Breast epithelium (tissue), 4 donors: Measurements from ENCODE around the gene INKA2. TPM values are rescaled to one million over a fixed set of nuclear protein-coding genes. Genes with fewer than 3 reads are reported as not detected.

ENCODE experiments used
- DNase-seq, 2 donors: peaks; one replicate each; pipeline ENCODE4 v3.0.0-alpha.2; 2019; ENCODE audit warnings: low spot score in 2 of 2
- H3K27ac ChIP-seq, 2 donors: fragments of 200-600 bp; sonication (generic) in 1 of 2; one replicate each; pipeline ENCODE4 v1.5.1; 2016 to 2019; ENCODE audit warnings: mild to moderate bottlenecking in 1 of 2
- H3K27me3 ChIP-seq, 2 donors: fragments of 200-600 bp; sonication (generic) in 1 of 2; one replicate each; pipeline versions ENCODE4 v1.5.1 to v1.6.0; 2017 to 2019; ENCODE audit warnings: control low read depth in 1 of 2, mild to moderate bottlenecking in 1 of 2
- H3K36me3 ChIP-seq: fragments of 200-600 bp; one replicate; pipeline ENCODE4 v1.5.1; 2019
- H3K4me1 ChIP-seq, 2 donors: fragments of 200-600 bp; sonication (generic); one replicate each; pipeline ENCODE4 v1.5.1; 2016 to 2019; ENCODE audit warnings: control low read depth in 1 of 2
- H3K4me3 ChIP-seq, 3 donors: fragments of 200-600 bp; sonication (generic); 1 replicate in 2 of 3; 2 replicates in 1 of 3; pipeline ENCODE4 v1.5.1; 2016 to 2019; ENCODE audit warnings: mild to moderate bottlenecking in 3 of 3, moderate library complexity in 2 of 3
- H3K9me3 ChIP-seq, 2 donors: fragments of 200-600 bp; sonication (generic) in 1 of 2; one replicate each; pipeline ENCODE4 v1.5.1; 2016 to 2019; ENCODE audit warnings: control low read depth in 1 of 2
- POLR2A ChIP-seq: fragments of 450-650 bp; IDR thresholded peaks from one replicate; pipeline ENCODE4 v1.6.1; 2016; ENCODE audit warnings: antibody characterized with exemption, mild to moderate bottlenecking, moderate library complexity
- POLR2AphosphoS5 ChIP-seq, 3 donors: sonication (generic); formaldehyde crosslinking; IDR thresholded peaks; one replicate each; pipeline ENCODE4 v1.6.1; 2017; ENCODE audit warnings: antibody characterized with exemption in 3 of 3
- intact Hi-C: fragments of 100-400 bp; cut with DNase I; formaldehyde crosslinking; loops from one replicate; pipeline ENCODE4 v1.15.1; 2023; ENCODE audit warnings: low total_unique reads
- total RNA-seq, 3 donors: library from RNA; depleted of rRNA; stranded (reverse); fragments of >200 nt; gene quantifications; one replicate each; pipeline ENCODE4 v1.1.0, GENCODE V29; 2016
- TF ChIP-seq, protein P1 (sequence below), 3 donors: fragments of 450-650 bp; IDR thresholded peaks; one replicate each; pipeline ENCODE4 v1.5.1; 2016 to 2017; ENCODE audit warnings: antibody characterized with exemption in 3 of 3, mild to moderate bottlenecking in 3 of 3, moderate library complexity in 3 of 3

INKA2 gene
- total RNA-seq, 3 donors from 2014 or later: 3.0 to 4.6 (median 3.8) TPM

DNA sequence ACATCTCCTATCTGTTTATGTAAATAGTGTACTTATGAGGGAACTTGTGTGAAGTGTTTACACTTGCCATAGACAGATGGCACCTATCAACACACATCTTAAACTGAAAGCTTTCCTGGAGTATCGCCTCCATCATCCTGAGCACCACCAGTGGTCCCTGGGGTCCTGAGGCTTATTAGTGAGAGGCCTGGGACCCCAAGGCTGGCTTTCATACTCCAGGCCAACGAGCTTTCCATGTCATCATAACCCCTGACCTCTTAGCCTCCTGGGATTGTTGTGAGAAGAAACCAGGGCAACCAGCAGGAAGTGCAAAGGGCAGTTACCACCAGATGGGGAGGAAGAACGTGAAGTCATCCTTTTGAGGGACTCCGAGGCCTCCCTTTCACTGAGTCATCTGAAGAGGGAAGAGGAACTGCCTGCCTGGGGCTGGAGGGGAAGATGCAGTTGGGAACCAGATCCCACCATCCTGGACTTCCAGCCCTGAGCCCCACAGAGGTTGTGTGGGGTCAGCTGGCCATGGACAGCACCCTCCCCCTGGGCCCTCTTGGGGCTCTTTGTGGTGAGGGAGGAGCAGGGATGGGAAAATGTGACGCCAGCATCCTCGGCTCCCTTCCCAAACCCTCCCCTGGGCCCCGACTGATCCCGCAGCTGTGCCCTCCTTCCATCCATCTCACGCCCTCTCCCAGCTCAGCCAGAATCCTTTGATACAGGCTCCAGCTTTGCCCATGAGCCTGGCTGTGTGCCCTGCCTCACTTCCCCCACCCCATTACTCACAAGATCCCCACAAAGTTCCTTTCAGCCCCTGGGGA, 5.8 kb downstream of the INKA2 start:
- no peak overlapping the region for H3K4me3 ChIP-seq
- DNase-seq: no peak
- H3K9me3 ChIP-seq: no peaks in the 10 kb centered on the region
- peak overlapping the region; percentile 10 to 49 for H3K27ac ChIP-seq
- no peaks in the 10 kb centered on the region for H3K36me3 ChIP-seq
- intact Hi-C loops: no loop called here
- peaks cover 4 to 9% of the 10 kb centered on the region in 2 donors for H3K4me1 ChIP-seq
- no peaks in the 10 kb centered on the region for H3K27me3 ChIP-seq
- TF ChIP-seq POLR2AphosphoS5 (IDR thresholded peaks at IDR 0.05): peak in 1 of 3 donors; percentile 42
- TF ChIP-seq, protein P1, sequence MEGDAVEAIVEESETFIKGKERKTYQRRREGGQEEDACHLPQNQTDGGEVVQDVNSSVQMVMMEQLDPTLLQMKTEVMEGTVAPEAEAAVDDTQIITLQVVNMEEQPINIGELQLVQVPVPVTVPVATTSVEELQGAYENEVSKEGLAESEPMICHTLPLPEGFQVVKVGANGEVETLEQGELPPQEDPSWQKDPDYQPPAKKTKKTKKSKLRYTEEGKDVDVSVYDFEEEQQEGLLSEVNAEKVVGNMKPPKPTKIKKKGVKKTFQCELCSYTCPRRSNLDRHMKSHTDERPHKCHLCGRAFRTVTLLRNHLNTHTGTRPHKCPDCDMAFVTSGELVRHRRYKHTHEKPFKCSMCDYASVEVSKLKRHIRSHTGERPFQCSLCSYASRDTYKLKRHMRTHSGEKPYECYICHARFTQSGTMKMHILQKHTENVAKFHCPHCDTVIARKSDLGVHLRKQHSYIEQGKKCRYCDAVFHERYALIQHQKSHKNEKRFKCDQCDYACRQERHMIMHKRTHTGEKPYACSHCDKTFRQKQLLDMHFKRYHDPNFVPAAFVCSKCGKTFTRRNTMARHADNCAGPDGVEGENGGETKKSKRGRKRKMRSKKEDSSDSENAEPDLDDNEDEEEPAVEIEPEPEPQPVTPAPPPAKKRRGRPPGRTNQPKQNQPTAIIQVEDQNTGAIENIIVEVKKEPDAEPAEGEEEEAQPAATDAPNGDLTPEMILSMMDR (IDR thresholded peaks at IDR 0.05): no peak

DNA sequence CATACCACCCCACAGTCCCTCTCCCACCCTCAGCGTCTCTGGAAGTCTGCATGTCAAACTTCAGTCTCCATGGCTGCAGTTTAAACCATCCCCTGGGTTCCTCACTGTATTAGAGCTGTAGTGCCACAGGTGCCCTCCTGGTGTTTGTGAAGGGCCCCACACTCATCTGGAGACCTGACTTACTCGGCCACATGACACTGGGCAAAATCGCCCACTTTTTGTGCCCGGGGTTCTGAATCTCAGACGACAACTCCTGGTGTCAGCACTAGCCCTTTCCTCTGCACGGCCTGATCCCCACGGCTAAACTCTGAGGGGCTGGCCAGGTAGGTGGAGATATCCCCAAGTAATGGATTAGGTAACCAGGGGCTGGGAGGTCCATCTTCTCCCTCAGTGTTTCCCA, 6.5 kb downstream of the INKA2 start:
- intact Hi-C loops: no loop called here
- no peaks in the 10 kb centered on the region for H3K9me3 ChIP-seq
- peak overlapping the region in 1 of 2 donors; percentile 49 for H3K27ac ChIP-seq
- H3K27me3 ChIP-seq: no peaks in the 10 kb centered on the region
- H3K4me3 ChIP-seq: no peak overlapping the region
- no peaks in the 10 kb centered on the region for H3K36me3 ChIP-seq
- TF ChIP-seq POLR2A (no peak), POLR2AphosphoS5 (IDR thresholded peaks at IDR 0.05) (no peak)
- TF ChIP-seq, protein P1 (IDR thresholded peaks at IDR 0.05): no peak
- H3K4me1 ChIP-seq: peaks cover 4% of the 10 kb centered on the region in 2 donors
- no peak for DNase-seq

DNA sequence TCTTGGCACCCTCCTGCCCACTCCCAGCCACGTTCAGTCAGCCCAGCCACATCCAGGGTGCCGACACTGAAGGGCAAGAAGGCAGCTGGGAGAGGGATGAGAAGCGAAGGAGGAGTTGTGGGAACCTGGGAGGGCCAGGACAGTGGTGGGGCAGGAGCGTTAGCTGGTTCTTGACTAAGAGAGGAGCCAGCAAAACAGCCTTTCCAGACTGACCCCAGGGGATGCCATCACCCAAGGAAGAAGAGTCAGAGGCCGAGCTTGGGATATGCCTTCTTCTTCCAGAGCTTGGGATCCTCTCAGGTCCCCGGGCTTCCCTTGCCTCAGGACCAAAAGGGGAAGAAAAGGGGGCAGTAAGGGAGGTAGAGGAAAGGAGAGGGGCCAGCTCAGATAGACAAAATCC, 7.2 kb downstream of the INKA2 start:
- Histone ChIP-seq H3K27me3 (no peaks in the 10 kb centered on the region), H3K4me3 (no peak overlapping the region), H3K4me1 (peaks cover 0 to 4% of the 10 kb centered on the region in 2 donors), H3K9me3 (no peaks in the 10 kb centered on the region), H3K27ac (peak overlapping the region in 1 of 2 donors; percentile 21), H3K36me3 (no peaks in the 10 kb centered on the region)
- TF ChIP-seq POLR2AphosphoS5 (IDR thresholded peaks at IDR 0.05) (no peak), POLR2A (no peak)
- TF ChIP-seq, protein P1 (IDR thresholded peaks at IDR 0.05): no peak
- intact Hi-C loops: no loop called here
- DNase-seq: no peak

DNA sequence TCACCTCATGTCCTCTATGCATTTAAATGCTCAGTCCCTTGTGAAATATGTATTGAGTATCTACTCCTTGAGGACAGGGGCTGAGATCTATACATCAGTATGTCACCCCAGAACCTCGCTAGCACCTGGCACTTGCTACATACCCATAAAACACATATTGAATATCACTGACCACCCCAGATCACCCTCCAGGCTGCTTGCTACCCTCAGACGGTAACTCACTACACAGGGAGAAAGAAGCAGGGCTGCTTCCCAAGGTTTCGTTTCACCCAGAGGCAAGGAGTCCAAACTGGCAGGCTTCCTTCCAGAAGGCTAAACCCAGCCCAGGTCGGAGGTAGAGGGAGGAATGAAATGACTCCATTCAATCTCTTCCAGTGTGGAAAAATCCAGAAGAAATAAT, 8.5 kb downstream of the INKA2 start:
- H3K4me3 ChIP-seq: no peak overlapping the region
- H3K9me3 ChIP-seq: no peaks in the 10 kb centered on the region
- H3K27me3 ChIP-seq: no peaks in the 10 kb centered on the region
- peaks cover 0 to 4% of the 10 kb centered on the region in 2 donors for H3K4me1 ChIP-seq
- H3K27ac ChIP-seq: no peak overlapping the region
- H3K36me3 ChIP-seq: no peaks in the 10 kb centered on the region
- no peak for DNase-seq
- intact Hi-C loops: no loop called here
- TF ChIP-seq POLR2AphosphoS5 (IDR thresholded peaks at IDR 0.05) (no peak), POLR2A (no peak)
- TF ChIP-seq, protein P1 (IDR thresholded peaks at IDR 0.05): no peak

DNA sequence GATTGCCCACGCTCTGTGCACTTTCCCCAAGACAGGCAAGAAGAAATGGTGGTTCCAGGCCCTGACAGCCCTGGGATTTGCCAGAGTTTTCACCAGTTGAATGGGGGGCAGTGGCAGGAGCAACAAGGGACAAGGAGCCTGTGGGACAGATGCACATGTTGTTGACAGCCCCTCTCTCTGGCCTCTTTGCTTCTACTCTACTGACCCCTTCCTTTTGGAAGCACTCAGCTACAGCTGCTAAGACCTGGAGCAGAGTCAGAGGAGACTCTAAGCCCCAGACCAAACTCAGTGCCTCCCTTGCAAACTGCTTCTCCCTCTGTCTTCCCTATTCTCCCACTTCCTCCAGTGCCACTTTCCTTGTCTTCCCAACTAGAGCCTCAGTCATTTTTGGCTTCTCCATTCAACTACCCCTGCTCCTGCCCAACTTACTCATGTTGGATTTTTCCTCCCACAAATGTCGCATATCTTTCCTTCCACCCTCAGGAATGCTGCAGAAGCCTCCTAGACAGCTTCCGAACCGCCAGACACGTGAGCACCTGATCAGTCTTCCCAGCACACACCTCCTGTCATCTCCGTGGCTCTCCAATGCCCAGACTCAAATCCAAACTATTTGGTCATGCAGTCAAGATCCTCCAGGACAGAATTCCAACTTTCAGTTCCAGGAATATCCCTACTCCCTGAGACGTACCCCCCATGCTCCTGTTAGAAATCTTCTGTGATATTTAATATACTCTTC, 9.1 kb downstream of the INKA2 start:
- Histone ChIP-seq H3K4me3 (no peak overlapping the region), H3K27ac (no peak overlapping the region), H3K4me1 (peaks cover 0 to 4% of the 10 kb centered on the region in 2 donors), H3K27me3 (no peaks in the 10 kb centered on the region), H3K36me3 (no peaks in the 10 kb centered on the region), H3K9me3 (no peaks in the 10 kb centered on the region)
- no peak for TF ChIP-seq POLR2AphosphoS5 (IDR thresholded peaks at IDR 0.05)
- TF ChIP-seq, protein P1 (IDR thresholded peaks at IDR 0.05): no peak
- no peak for TF ChIP-seq POLR2A
- DNase-seq: no peak
- intact Hi-C loops: no loop called here
